ENCODE measurements around the gene HOGA1.
"Not testable (repeated sequence)": the region's sequence is repeated elsewhere in the genome, so short reads cannot be mapped to it uniquely, and the experiment has no call there.

HOGA1 gene

GRCh38 chr10:97572214-97572989, 11.8 kb upstream of the HOGA1 start, which contains the start of gene ANKRD2:
ANKRD2 (plus strand) TSS chr10:97572779; CDS start chr10:97572789, 10 bp downstream.
- DNase-seq (ENCODE audit: insufficient read length, low spot score) = peak; percentile 79
- TF ChIP-seq SPI1 (IDR thresholded peaks at IDR 0.05; ENCODE audit: low read depth, low read length) = peak; percentile 82
- TF ChIP-seq POLR2AphosphoS5 (IDR thresholded peaks at IDR 0.05; ENCODE audit: low read depth, low read length) = no peak
- no peak for TF ChIP-seq PAX5 (IDR thresholded peaks at IDR 0.05; ENCODE audit: insufficient read depth, low read length, severe bottlenecking)
- TF ChIP-seq POLR2A (IDR thresholded peaks at IDR 0.05; ENCODE audit: low read depth, low read length) = no peak
- TF ChIP-seq TAF1 (IDR thresholded peaks at IDR 0.05; ENCODE audit: low read depth, low read length) = no peak
- no peak for TF ChIP-seq POU2F2 (IDR thresholded peaks at IDR 0.05; ENCODE audit: low read depth, low read length)
- FAIRE-seq = peak; percentile 80

- FAIRE-seq = no peak
- TF ChIP-seq POU2F2 (IDR thresholded peaks at IDR 0.05; ENCODE audit: low read depth, low read length) = no peak
- TF ChIP-seq POLR2AphosphoS5 (IDR thresholded peaks at IDR 0.05; ENCODE audit: low read depth, low read length) = no peak
- TF ChIP-seq PAX5 (IDR thresholded peaks at IDR 0.05; ENCODE audit: insufficient read depth, low read length, severe bottlenecking) = no peak
- TF ChIP-seq TAF1 (IDR thresholded peaks at IDR 0.05; ENCODE audit: low read depth, low read length) = no peak
- TF ChIP-seq SPI1 (IDR thresholded peaks at IDR 0.05; ENCODE audit: low read depth, low read length) = no peak
- no peak for TF ChIP-seq POLR2A (IDR thresholded peaks at IDR 0.05; ENCODE audit: low read depth, low read length)
- DNase-seq (ENCODE audit: insufficient read length, low spot score) = no peak
Measured at GRCh38 chr10:97573021-97573420, 11.2 kb upstream of the HOGA1 start.

- TF ChIP-seq SPI1 (IDR thresholded peaks at IDR 0.05; ENCODE audit: low read depth, low read length) (no peak), POLR2AphosphoS5 (IDR thresholded peaks at IDR 0.05; ENCODE audit: low read depth, low read length) (no peak), POU2F2 (IDR thresholded peaks at IDR 0.05; ENCODE audit: low read depth, low read length) (no peak), PAX5 (IDR thresholded peaks at IDR 0.05; ENCODE audit: insufficient read depth, low read length, severe bottlenecking) (no peak), TAF1 (IDR thresholded peaks at IDR 0.05; ENCODE audit: low read depth, low read length) (no peak), POLR2A (IDR thresholded peaks at IDR 0.05; ENCODE audit: low read depth, low read length) (no peak)
- FAIRE-seq = no peak
- no peak for DNase-seq (ENCODE audit: insufficient read length, low spot score)
Measured at GRCh38 chr10:97573672-97574071, 10.5 kb upstream of the HOGA1 start.

GRCh38 chr10:97574374-97575126, 9.6 kb upstream of the HOGA1 start:
- DNase-seq (ENCODE audit: insufficient read length, low spot score) (no peak), FAIRE-seq (no peak)
- no peak for TF ChIP-seq TAF1 (IDR thresholded peaks at IDR 0.05; ENCODE audit: low read depth, low read length)
- no peak for TF ChIP-seq SPI1 (IDR thresholded peaks at IDR 0.05; ENCODE audit: low read depth, low read length)
- no peak for TF ChIP-seq POU2F2 (IDR thresholded peaks at IDR 0.05; ENCODE audit: low read depth, low read length)
- TF ChIP-seq POLR2AphosphoS5 (IDR thresholded peaks at IDR 0.05; ENCODE audit: low read depth, low read length) = no peak
- no peak for TF ChIP-seq PAX5 (IDR thresholded peaks at IDR 0.05; ENCODE audit: insufficient read depth, low read length, severe bottlenecking)
- TF ChIP-seq POLR2A (IDR thresholded peaks at IDR 0.05; ENCODE audit: low read depth, low read length) = no peak

GRCh38 chr10:97575127-97575668, 9.0 kb upstream of the HOGA1 start:
- FAIRE-seq (no peak), DNase-seq (ENCODE audit: insufficient read length, low spot score) (no peak)
- TF ChIP-seq SPI1 (IDR thresholded peaks at IDR 0.05; ENCODE audit: low read depth, low read length) (no peak), PAX5 (IDR thresholded peaks at IDR 0.05; ENCODE audit: insufficient read depth, low read length, severe bottlenecking) (no peak), POLR2A (IDR thresholded peaks at IDR 0.05; ENCODE audit: low read depth, low read length) (no peak)

GRCh38 chr10:97576487-97576886, 7.7 kb upstream of the HOGA1 start:
- not testable (repeated sequence) for FAIRE-seq; DNase-seq (ENCODE audit: insufficient read length, low spot score)

GRCh38 chr10:97577701-97578100, 6.5 kb upstream of the HOGA1 start:
- FAIRE-seq (no peak), DNase-seq (ENCODE audit: insufficient read length, low spot score) (no peak)
- TF ChIP-seq SPI1 (IDR thresholded peaks at IDR 0.05; ENCODE audit: low read depth, low read length) (no peak), POLR2A (IDR thresholded peaks at IDR 0.05; ENCODE audit: low read depth, low read length) (no peak), POU2F2 (IDR thresholded peaks at IDR 0.05; ENCODE audit: low read depth, low read length) (no peak)

GRCh38 chr10:97578171-97578844, 5.9 kb upstream of the HOGA1 start:
- no peak for TF ChIP-seq PAX5 (IDR thresholded peaks at IDR 0.05; ENCODE audit: insufficient read depth, low read length, severe bottlenecking)
- no peak for TF ChIP-seq POLR2AphosphoS5 (IDR thresholded peaks at IDR 0.05; ENCODE audit: low read depth, low read length)
- TF ChIP-seq TAF1 (IDR thresholded peaks at IDR 0.05; ENCODE audit: low read depth, low read length) = no peak
- TF ChIP-seq POLR2A (IDR thresholded peaks at IDR 0.05; ENCODE audit: low read depth, low read length) = no peak
- TF ChIP-seq SPI1 (IDR thresholded peaks at IDR 0.05; ENCODE audit: low read depth, low read length) = no peak
- TF ChIP-seq POU2F2 (IDR thresholded peaks at IDR 0.05; ENCODE audit: low read depth, low read length) = no peak
- DNase-seq (ENCODE audit: insufficient read length, low spot score) (no peak), FAIRE-seq (no peak)

Measured in GM12891 (cell line).